Measurements from ENCODE around the gene CACNA1E.

CACNA1E gene

DNA sequence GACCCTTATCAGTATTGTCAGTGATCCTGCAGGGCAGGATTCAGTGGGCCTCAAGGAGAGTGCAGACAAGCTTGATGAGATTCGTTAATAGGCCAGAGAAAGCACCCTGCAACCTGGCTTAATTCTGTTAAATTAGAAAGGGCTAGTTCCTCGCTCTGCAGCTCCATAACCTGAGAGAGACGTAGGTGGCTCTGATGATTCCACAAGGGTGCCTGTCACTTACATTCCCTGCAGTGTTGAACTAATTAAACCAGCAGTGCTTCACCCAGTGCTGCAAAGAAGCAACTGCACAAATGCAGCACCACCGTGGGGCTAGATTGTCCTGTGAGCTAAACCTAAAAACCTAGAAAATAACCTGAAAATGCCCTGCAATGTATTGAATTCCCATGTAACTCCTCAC is 270.8 kb downstream of the CACNA1E start:
- no peak overlapping the region for H3K27ac Mint-ChIP-seq
- H3K36me3 Mint-ChIP-seq (ENCODE audit: low read depth) = no peaks in the 10 kb centered on the region
- H3K9me3 Mint-ChIP-seq = no peaks in the 10 kb centered on the region
- no peak overlapping the region for H3K4me3 Mint-ChIP-seq
- peaks cover 3% of the 10 kb centered on the region for H3K27me3 Mint-ChIP-seq (ENCODE audit: low read depth)
- H3K4me1 Mint-ChIP-seq (ENCODE audit: low read depth) = no peaks in the 10 kb centered on the region
- no peak for DNase-seq (ENCODE audit: low spot score)

DNA sequence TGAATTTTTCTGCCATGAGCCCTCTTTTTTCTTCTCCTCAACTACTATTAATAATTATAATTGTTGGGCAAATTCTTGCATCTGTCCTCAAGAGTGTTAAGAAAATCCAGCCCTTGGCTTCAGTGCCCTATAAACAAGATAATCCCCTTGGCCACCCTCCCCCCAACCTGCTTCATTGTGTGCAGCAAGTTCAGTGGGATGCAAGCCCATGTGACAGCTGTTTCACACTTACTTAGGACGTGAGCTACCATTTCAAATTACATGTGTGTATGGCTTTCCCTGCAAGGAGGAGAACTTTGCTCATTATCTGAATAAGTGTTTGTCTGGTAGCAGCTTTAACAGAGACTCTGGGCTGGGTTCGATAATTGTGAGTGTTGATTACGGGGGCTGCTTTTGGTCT is 276.2 kb downstream of the CACNA1E start:
- Mint-ChIP-seq H3K9me3 (no peaks in the 10 kb centered on the region), H3K27ac (no peak overlapping the region), H3K27me3 (ENCODE audit: low read depth) (peaks cover 10% of the 10 kb centered on the region), H3K4me3 (no peak overlapping the region), H3K36me3 (ENCODE audit: low read depth) (no peaks in the 10 kb centered on the region), H3K4me1 (ENCODE audit: low read depth) (no peaks in the 10 kb centered on the region)
- no peak for DNase-seq (ENCODE audit: low spot score)

DNA sequence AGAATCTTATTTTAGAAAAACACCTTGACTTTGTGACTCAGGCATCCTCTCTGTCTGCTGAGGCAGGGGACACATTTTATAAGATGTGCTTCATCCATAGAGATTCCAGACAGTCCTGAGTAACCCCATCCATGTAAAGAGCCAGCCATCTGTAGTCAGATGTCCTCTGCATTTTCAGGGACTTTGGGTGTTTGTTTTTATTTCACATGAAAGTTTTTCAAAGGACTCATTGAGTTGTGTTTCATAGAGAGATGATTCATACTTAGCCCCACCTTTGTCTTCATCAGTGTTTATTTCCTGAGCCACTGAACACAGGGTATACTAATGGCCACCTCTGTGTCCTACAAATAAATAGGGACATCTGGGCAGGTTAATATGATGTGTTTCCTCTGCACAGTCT is 280.4 kb downstream of the CACNA1E start:
- no peak overlapping the region for H3K27ac Mint-ChIP-seq
- no peaks in the 10 kb centered on the region for H3K9me3 Mint-ChIP-seq
- no peaks in the 10 kb centered on the region for H3K36me3 Mint-ChIP-seq (ENCODE audit: low read depth)

DNA sequence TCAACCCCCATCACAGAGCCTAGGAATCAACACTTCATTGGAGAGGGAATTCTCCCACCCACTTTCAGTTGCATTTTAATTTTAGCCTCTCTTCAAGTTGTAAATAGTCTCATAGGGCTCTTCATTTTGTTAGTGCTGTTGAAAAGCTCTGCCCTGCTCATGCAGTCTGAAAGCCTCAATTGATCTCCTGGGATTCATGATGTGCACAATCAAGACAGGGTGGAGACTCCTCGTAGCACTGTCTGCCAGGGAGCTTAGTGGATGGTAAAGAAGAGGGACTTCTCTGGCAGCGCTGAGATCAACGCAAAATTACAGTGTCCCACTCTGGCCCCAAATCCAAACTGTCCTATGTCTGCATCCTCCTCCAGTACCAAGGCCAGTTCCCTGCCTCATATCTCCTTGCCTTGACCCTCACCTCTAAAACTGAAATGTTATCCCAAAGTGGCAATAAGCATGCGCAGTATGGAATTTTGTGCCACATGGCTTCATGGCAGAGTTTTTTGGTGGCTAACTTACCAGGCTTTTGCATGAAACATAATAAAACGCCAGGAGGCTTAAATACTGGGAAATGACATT is 282.2 kb downstream of the CACNA1E start:
- Mint-ChIP-seq H3K4me3 (no peak overlapping the region), H3K9me3 (no peaks in the 10 kb centered on the region), H3K27me3 (ENCODE audit: low read depth) (peaks cover 8% of the 10 kb centered on the region), H3K4me1 (ENCODE audit: low read depth) (peaks cover 7% of the 10 kb centered on the region), H3K27ac (no peak overlapping the region), H3K36me3 (ENCODE audit: low read depth) (no peaks in the 10 kb centered on the region)
- DNase-seq (ENCODE audit: low spot score) = no peak

More for the DNA sequence above, 280.4 kb downstream of the CACNA1E start:
- peaks cover 6% of the 10 kb centered on the region for H3K4me1 Mint-ChIP-seq (ENCODE audit: low read depth)
- peaks cover 8% of the 10 kb centered on the region for H3K27me3 Mint-ChIP-seq (ENCODE audit: low read depth)
- DNase-seq (ENCODE audit: low spot score) = no peak
- no peak overlapping the region for H3K4me3 Mint-ChIP-seq

DNA sequence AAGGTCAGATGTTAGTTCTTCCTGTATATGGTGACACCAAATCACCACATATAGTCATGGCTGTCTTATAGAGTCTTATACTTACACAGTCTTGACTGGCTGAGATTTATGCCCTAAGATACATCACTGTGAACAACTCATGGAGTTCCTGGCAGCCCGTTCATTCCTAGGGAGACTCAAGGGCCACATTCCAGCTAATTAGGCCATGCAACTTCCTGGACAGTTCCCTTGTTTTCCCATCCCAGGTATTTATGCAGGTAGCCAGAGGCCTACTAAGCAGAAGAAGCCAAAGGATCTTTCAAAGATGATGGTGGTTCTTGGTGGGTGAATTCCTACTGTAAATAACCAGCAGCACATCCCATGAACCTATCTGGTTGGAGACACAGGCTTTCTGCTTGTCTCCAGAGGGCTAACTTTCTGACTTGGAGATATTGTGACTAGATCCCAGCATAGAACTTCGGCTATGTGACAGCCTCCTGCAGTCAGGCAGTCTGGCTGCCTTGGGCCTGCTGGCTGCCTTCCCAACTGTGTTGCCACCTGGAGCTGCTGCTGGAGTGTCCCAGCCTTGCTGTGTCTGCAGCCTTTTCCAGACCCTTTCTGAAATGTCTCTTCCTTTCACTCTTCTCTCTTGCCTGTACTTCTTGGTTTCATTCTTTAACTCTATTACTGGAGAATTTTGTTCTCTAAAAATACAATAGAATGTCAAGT is 283.8 kb downstream of the CACNA1E start:
- Mint-ChIP-seq H3K27ac (no peak overlapping the region), H3K36me3 (ENCODE audit: low read depth) (no peaks in the 10 kb centered on the region), H3K9me3 (no peaks in the 10 kb centered on the region), H3K27me3 (ENCODE audit: low read depth) (peaks cover 4% of the 10 kb centered on the region), H3K4me3 (no peak overlapping the region), H3K4me1 (ENCODE audit: low read depth) (peaks cover 7% of the 10 kb centered on the region)
- DNase-seq (ENCODE audit: low spot score) = no peak

- Mint-ChIP-seq H3K4me1 (ENCODE audit: low read depth) (peaks cover 7% of the 10 kb centered on the region), H3K9me3 (no peaks in the 10 kb centered on the region), H3K27me3 (ENCODE audit: low read depth) (peaks cover 3% of the 10 kb centered on the region), H3K27ac (no peak overlapping the region), H3K36me3 (ENCODE audit: low read depth) (no peaks in the 10 kb centered on the region), H3K4me3 (no peak overlapping the region)
- DNase-seq (ENCODE audit: low spot score) = no peak
These were observed 285.1 kb downstream of the CACNA1E start for GRCh38 chr1:181768211-181768929.

DNA sequence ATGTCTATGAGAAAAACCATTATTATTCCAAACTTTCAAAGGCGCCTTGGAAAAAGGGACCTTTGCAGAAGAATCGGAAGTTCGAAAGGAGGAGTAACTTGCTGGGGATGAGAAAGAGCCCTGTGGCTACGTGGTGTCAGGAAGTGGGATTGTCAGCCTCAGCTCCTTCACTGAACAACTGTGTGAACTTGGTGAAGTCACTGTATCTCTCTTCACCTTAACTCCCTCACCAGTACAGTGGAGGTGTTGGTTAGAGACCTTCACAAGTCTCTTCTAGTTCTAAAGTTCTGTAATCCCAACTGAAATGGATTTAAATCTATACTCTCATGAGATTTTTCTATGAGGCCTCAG is 285.6 kb downstream of the CACNA1E start:
- Mint-ChIP-seq H3K9me3 (no peaks in the 10 kb centered on the region), H3K27ac (no peak overlapping the region), H3K36me3 (ENCODE audit: low read depth) (no peaks in the 10 kb centered on the region), H3K4me1 (ENCODE audit: low read depth) (peaks cover 7% of the 10 kb centered on the region), H3K4me3 (no peak overlapping the region), H3K27me3 (ENCODE audit: low read depth) (peaks cover 2% of the 10 kb centered on the region)
- no peak for DNase-seq (ENCODE audit: low spot score)

- H3K27ac Mint-ChIP-seq = no peak overlapping the region
- H3K4me1 Mint-ChIP-seq (ENCODE audit: low read depth) = peaks cover 7% of the 10 kb centered on the region
- H3K27me3 Mint-ChIP-seq (ENCODE audit: low read depth) = peaks cover 2% of the 10 kb centered on the region
- no peaks in the 10 kb centered on the region for H3K9me3 Mint-ChIP-seq
- no peaks in the 10 kb centered on the region for H3K36me3 Mint-ChIP-seq (ENCODE audit: low read depth)
- no peak for DNase-seq (ENCODE audit: low spot score)
- H3K4me3 Mint-ChIP-seq = no peak overlapping the region
These were observed 286.5 kb downstream of the CACNA1E start for GRCh38 chr1:181769846-181770245.

DNA sequence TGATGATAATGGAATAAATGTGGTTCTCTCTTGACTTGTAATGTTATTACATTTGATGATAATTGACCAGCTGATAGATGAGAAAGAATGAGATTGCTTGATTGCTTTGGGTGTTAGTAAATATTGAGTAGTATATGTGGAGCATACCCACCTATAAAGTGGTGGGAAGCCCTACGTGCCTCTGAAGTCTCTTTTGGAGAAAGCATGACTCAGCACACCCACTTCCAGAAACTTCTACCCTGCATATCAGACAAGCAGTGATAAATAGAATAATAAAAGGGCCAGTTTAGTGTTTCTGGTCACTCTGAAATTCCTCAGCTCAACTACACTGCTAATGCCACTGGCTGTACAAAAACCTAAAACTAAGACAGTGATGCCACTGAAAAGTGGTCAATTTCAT is 289.4 kb downstream of the CACNA1E start:
- peaks cover 7% of the 10 kb centered on the region for H3K4me1 Mint-ChIP-seq (ENCODE audit: low read depth)
- no peaks in the 10 kb centered on the region for H3K9me3 Mint-ChIP-seq
- H3K27me3 Mint-ChIP-seq (ENCODE audit: low read depth) = peaks cover 2% of the 10 kb centered on the region
- H3K4me3 Mint-ChIP-seq = no peak overlapping the region
- no peak overlapping the region for H3K27ac Mint-ChIP-seq
- DNase-seq (ENCODE audit: low spot score) = no peak
- no peaks in the 10 kb centered on the region for H3K36me3 Mint-ChIP-seq (ENCODE audit: low read depth)

DNA sequence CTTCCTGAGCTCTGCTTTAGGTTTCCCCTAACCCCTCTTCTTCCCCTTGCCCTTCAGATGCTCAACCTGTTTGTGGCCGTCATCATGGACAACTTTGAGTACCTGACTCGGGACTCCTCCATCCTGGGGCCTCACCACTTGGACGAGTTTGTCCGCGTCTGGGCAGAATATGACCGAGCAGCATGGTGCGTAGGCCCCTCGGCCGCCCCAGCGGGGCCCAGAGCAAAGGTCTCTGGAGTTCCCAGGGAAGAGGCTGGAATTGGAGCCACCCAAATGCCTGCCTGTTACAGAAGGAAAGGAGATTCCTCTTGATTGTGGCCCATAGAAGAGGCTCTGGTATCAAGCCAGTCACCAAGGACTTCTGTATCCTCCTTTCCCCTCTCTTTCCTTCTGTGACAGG is 292.7 kb downstream of the CACNA1E start:
- Mint-ChIP-seq H3K9me3 (no peaks in the 10 kb centered on the region), H3K27ac (no peak overlapping the region), H3K4me3 (no peak overlapping the region), H3K4me1 (ENCODE audit: low read depth) (no peaks in the 10 kb centered on the region), H3K36me3 (ENCODE audit: low read depth) (no peaks in the 10 kb centered on the region), H3K27me3 (ENCODE audit: low read depth) (no peaks in the 10 kb centered on the region)
- no peak for DNase-seq (ENCODE audit: low spot score)

DNA sequence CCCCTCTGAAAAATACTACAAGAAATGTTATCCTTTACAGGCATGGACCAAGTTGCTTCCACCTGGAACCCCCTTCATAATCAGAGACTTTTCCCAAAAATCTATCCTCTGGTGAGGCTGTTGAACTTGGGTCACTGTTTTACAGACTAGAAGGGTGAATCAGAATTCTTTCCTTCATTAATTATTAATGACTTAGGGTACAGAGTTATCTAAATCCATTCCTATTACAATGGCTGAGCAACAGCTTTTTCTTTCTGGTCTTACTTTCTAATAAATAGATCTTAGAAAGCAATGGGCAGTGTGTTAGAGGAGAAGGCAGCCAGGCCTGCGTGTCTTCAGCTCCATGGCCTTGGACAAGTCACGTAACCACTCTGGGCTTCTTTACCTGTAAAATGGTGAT is 294.0 kb downstream of the CACNA1E start:
- H3K27ac Mint-ChIP-seq = no peak overlapping the region
- no peak for DNase-seq (ENCODE audit: low spot score)
- H3K4me3 Mint-ChIP-seq = no peak overlapping the region
- no peaks in the 10 kb centered on the region for H3K4me1 Mint-ChIP-seq (ENCODE audit: low read depth)
- no peaks in the 10 kb centered on the region for H3K36me3 Mint-ChIP-seq (ENCODE audit: low read depth)
- no peaks in the 10 kb centered on the region for H3K27me3 Mint-ChIP-seq (ENCODE audit: low read depth)
- no peaks in the 10 kb centered on the region for H3K9me3 Mint-ChIP-seq

- Mint-ChIP-seq H3K36me3 (ENCODE audit: low read depth) (no peaks in the 10 kb centered on the region), H3K27me3 (ENCODE audit: low read depth) (no peaks in the 10 kb centered on the region), H3K9me3 (no peaks in the 10 kb centered on the region), H3K4me1 (ENCODE audit: low read depth) (no peaks in the 10 kb centered on the region), H3K4me3 (no peak overlapping the region), H3K27ac (no peak overlapping the region)
- no peak for DNase-seq (ENCODE audit: low spot score)
These were observed 294.5 kb downstream of the CACNA1E start for GRCh38 chr1:181777812-181778211.

DNA sequence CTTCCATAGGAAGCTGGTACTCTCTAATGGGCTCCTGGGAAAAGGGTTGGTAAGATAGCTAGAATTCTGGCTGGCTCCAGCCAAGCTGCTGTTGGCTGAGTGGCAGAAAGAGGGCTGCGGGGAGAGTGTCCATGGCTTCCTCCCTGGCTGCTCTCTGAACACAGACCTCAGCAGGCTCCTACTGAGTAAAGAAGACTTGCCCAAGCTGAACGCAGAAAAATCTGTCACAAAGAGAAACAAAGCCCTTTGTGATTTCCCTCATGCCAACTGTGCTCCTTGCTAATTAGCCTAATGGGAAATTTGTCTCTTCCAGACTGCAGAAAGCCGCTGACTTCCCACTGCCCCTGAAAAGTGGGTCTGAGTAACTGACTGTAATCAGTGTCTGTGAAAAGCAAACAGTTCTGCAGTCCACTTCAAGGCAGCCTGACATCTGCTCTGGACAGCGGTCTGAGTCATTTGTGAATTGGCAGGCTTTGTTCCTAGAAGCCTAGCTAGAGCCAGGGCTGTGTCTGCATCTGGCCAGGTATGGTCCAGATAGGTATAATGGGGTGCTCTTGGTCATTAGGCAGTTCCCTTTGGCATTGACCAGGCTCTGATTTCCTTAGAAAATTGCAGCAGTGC is 295.4 kb downstream of the CACNA1E start:
- Mint-ChIP-seq H3K9me3 (no peaks in the 10 kb centered on the region), H3K4me1 (ENCODE audit: low read depth) (no peaks in the 10 kb centered on the region), H3K4me3 (no peak overlapping the region), H3K36me3 (ENCODE audit: low read depth) (no peaks in the 10 kb centered on the region), H3K27me3 (ENCODE audit: low read depth) (no peaks in the 10 kb centered on the region), H3K27ac (no peak overlapping the region)
- DNase-seq (ENCODE audit: low spot score) = no peak

DNA sequence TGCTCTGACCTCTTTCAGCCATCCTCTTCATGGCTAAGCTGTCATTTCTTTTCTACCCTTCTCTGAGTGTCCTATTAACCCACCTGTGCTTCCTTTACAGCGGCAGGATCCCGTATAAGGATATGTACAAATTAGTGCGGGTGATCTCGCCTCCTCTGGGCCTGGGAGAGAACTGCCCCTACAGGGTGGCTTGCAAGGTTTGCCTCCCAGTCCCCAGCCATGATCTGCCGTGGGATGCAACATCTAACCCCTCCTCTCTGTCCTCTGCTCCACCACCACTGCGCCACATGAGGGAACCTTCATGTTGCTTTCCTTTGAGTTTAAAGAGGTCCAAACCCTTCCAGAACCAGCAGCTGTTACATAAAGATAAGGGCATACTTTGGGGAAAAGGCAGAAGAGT is 296.0 kb downstream of the CACNA1E start:
- H3K36me3 Mint-ChIP-seq (ENCODE audit: low read depth) = no peaks in the 10 kb centered on the region
- no peak overlapping the region for H3K27ac Mint-ChIP-seq

More for the DNA sequence above, 296.0 kb downstream of the CACNA1E start:
- Mint-ChIP-seq H3K27me3 (ENCODE audit: low read depth) (no peaks in the 10 kb centered on the region), H3K4me1 (ENCODE audit: low read depth) (no peaks in the 10 kb centered on the region), H3K4me3 (no peak overlapping the region), H3K9me3 (no peaks in the 10 kb centered on the region)
- no peak for DNase-seq (ENCODE audit: low spot score)

Measured in T-helper 2 cell treated with Interferon-gamma antibody and Interleukin-4, amounts not matched to agents 5 μg/mL and 100 μg/mL, for 36 hours (primary cell).